ENCODE measurements around the gene GPR160.

DNA sequence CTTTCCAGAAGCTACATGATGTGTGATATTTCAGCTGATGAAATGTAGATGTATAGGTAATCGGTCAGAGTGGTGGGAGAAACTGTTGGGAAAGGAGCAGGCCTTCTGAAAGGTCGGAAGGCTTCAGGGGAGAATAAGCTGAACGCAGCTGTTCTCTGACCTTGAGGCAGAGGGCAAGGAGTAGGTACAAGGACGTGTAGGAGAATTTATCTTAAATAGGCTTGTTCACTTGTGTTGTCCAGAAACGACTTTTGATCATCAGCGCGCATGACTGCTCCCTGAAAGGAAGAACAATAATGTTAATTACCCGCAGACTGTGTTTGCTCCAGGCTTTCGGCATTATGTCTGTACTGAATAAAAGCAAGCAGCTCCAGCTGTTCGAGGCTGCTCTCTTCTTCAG lies 39.6 kb downstream of the GPR160 start:
- TF ChIP-seq, protein P1, sequence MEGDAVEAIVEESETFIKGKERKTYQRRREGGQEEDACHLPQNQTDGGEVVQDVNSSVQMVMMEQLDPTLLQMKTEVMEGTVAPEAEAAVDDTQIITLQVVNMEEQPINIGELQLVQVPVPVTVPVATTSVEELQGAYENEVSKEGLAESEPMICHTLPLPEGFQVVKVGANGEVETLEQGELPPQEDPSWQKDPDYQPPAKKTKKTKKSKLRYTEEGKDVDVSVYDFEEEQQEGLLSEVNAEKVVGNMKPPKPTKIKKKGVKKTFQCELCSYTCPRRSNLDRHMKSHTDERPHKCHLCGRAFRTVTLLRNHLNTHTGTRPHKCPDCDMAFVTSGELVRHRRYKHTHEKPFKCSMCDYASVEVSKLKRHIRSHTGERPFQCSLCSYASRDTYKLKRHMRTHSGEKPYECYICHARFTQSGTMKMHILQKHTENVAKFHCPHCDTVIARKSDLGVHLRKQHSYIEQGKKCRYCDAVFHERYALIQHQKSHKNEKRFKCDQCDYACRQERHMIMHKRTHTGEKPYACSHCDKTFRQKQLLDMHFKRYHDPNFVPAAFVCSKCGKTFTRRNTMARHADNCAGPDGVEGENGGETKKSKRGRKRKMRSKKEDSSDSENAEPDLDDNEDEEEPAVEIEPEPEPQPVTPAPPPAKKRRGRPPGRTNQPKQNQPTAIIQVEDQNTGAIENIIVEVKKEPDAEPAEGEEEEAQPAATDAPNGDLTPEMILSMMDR (conservative IDR thresholded peaks at IDR 0.05; ENCODE audit: low read length): no peak
- no peak for TF ChIP-seq EZH2phosphoT487 (IDR thresholded peaks at IDR 0.05; ENCODE audit: borderline replicate concordance, low read depth, low read length)
